OCI-LY3 (cell line): ENCODE results near the gene SERPINE2.

Source experiments
- H2AFZ ChIP-seq: fragments of 200-600, 300-600 bp; shearing (Covaris generic); 2 replicates; pipeline ENCODE4 v1.6.0; 2014; ENCODE audit warnings: antibody characterized with exemption, low read depth, low read length
- H3K27ac ChIP-seq: fragments of 200-600, 300-600 bp; sonication (generic); 2 replicates; pipeline ENCODE4 v1.5.1; 2014; ENCODE audit warnings: mild to moderate bottlenecking, low read length, moderate library complexity, mixed read lengths
- H3K27me3 ChIP-seq: fragments of 200-600, 300-600 bp; sonication (generic); 2 replicates; pipeline ENCODE4 v1.6.1; 2014; ENCODE audit warnings: low read depth, low read length, mixed read lengths
- H3K36me3 ChIP-seq: fragments of 200-600, 300-600 bp; sonication (generic); replicated peaks from 2 replicates; pipeline ENCODE3; 2014; ENCODE audit warnings: low read depth, low read length, mixed read lengths
- H3K4me1 ChIP-seq: fragments of 300-600, 200-600 bp; sonication (generic); 2 replicates; pipeline ENCODE4 v1.6.1; 2014; ENCODE audit warnings: low read length, mixed read lengths
- H3K4me2 ChIP-seq: fragments of 200-600, 300-600 bp; sonication (generic); 2 replicates; pipeline ENCODE4 v1.6.1; 2014; ENCODE audit warnings: low read length, mixed read lengths
- H3K4me3 ChIP-seq: fragments of 300-600, 200-600 bp; sonication (generic); 2 replicates; pipeline ENCODE4 v1.5.1; 2014; ENCODE audit warnings: antibody characterized with exemption, mild to moderate bottlenecking, low read length, moderate library complexity
- H3K79me2 ChIP-seq: fragments of 300-600, 200-600 bp; shearing (Covaris generic); 2 replicates; pipeline ENCODE4 v1.6.1; 2014; ENCODE audit warnings: mild to moderate bottlenecking, low read length, mixed read lengths
- H3K9ac ChIP-seq: fragments of 300-600, 200-600 bp; shearing (Covaris generic); 2 replicates; pipeline ENCODE4 v1.6.0; 2014; ENCODE audit warnings: mild to moderate bottlenecking, low read length, moderate library complexity
- H3K9me3 ChIP-seq: fragments of 200-600, 300-600 bp; shearing (Covaris generic); 2 replicates; pipeline ENCODE4 v1.6.1; 2014; ENCODE audit warnings: low read length, mixed read lengths; ENCODE audit not compliant: insufficient read depth
- H4K20me1 ChIP-seq: fragments of 200-600, 300-600 bp; sonication (generic); 2 replicates; pipeline ENCODE4 v1.6.1; 2016; ENCODE audit warnings: low read length, mixed read lengths; ENCODE audit not compliant: insufficient read depth
- CTCF ChIP-seq: fragments of 200-600, 300-600 bp; sonication (generic); IDR thresholded peaks from 2 replicates; pipeline ENCODE4 v1.5.1; 2014; ENCODE audit warnings: antibody characterized with exemption, low read length, low read depth
- EZH2phosphoT487 ChIP-seq: fragments of 200-600 bp; shearing (Covaris generic); IDR thresholded peaks from 2 replicates; pipeline ENCODE4 v1.6.1; 2018; ENCODE audit warnings: antibody characterized with exemption, mixed run types, low read depth

SERPINE2 gene

DNA sequence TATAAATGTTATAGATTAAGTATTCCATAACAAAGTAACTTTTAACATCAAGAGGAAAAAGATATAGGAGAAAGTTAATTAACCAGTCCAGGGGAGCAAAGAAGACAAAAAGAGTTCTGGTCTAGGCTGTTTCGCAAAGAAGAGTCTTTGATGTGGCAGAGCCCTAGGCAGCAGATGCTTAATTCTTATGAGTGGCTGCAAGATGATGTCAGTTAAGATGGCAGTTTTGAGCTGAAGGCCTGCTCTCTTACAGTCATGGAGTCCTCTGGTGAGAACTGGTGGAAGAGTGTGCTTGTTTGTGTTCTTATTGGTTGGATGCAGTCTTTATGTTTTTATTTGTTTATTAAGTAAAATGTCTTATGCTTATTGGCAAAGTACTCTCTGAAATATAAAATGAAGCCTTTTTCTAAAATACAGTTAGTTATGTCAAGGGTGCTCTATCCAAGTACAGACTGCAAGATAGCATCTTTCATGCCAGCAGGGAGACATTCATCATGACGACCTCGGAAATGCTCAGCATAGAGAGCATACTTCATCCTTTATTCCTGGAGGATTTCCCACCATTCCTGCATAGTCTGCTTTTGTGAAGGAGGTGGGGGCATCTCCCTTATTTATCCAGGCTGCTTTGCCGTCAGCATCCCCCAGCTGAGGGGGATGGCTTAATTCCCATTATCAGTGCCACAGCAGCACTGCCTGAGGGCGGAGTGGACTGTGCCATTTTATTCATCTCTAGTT lies 38.9 kb upstream of the SERPINE2 start:
- no peak for TF ChIP-seq CTCF
- TF ChIP-seq EZH2phosphoT487 = no peak

GRCh38 chr2:224075588-224075987 lies 36.5 kb upstream of the SERPINE2 start:
- Histone ChIP-seq H2AFZ (no peak overlapping the region), H3K9me3 (no peaks in the 10 kb centered on the region), H3K4me1 (no peaks in the 10 kb centered on the region), H3K27me3 (no peaks in the 10 kb centered on the region), H3K27ac (no peak overlapping the region), H3K36me3 (no peaks in the 10 kb centered on the region), H3K79me2 (no peaks in the 10 kb centered on the region), H3K4me2 (no peak overlapping the region), H3K9ac (no peak overlapping the region), H4K20me1 (no peaks in the 10 kb centered on the region), H3K4me3 (no peak overlapping the region)
- TF ChIP-seq CTCF = no peak

More for the DNA sequence above, 38.9 kb upstream of the SERPINE2 start:
- Histone ChIP-seq H3K4me1 (no peaks in the 10 kb centered on the region), H3K79me2 (no peaks in the 10 kb centered on the region), H3K9ac (no peak overlapping the region), H3K36me3 (no peaks in the 10 kb centered on the region), H2AFZ (no peak overlapping the region), H4K20me1 (no peaks in the 10 kb centered on the region), H3K9me3 (no peaks in the 10 kb centered on the region), H3K27me3 (no peaks in the 10 kb centered on the region), H3K27ac (no peak overlapping the region), H3K4me2 (no peak overlapping the region), H3K4me3 (no peak overlapping the region)

DNA sequence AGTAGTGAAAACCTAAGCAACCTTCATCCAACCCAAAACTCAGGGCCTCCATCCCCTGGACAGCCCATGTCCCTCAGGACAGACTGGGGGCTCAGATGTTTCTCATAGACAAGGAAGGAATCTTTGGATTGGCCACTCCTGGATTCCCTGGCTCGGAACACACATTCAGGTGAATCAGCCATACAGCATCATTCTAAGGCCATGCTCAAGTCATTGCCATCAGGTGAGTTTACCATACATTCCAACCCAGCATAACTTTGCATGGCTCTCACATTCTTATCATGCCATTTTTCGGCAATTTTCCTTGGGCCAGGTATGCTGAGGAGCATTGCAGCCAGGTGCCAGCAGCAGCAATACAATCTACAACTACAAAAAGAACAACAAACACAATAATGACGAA lies 34.6 kb upstream of the SERPINE2 start:
- H3K4me3 ChIP-seq = no peak overlapping the region
- H3K79me2 ChIP-seq = no peaks in the 10 kb centered on the region
- H3K9ac ChIP-seq = no peak overlapping the region
- H3K27ac ChIP-seq = no peak overlapping the region
- no peak overlapping the region for H3K4me2 ChIP-seq
- H3K9me3 ChIP-seq = no peaks in the 10 kb centered on the region
- TF ChIP-seq EZH2phosphoT487 = no peak
- TF ChIP-seq CTCF = no peak
- H3K4me1 ChIP-seq = no peaks in the 10 kb centered on the region
- no peak overlapping the region for H2AFZ ChIP-seq
- H4K20me1 ChIP-seq = no peaks in the 10 kb centered on the region
- no peaks in the 10 kb centered on the region for H3K36me3 ChIP-seq
- no peaks in the 10 kb centered on the region for H3K27me3 ChIP-seq

- Histone ChIP-seq H3K9me3 (no peaks in the 10 kb centered on the region), H3K4me3 (no peak overlapping the region), H2AFZ (no peak overlapping the region), H3K4me2 (no peak overlapping the region), H3K27me3 (no peaks in the 10 kb centered on the region), H3K36me3 (no peaks in the 10 kb centered on the region), H3K4me1 (no peaks in the 10 kb centered on the region), H3K27ac (no peak overlapping the region), H4K20me1 (no peaks in the 10 kb centered on the region), H3K79me2 (no peaks in the 10 kb centered on the region), H3K9ac (no peak overlapping the region)
- no peak for TF ChIP-seq CTCF
Observed at GRCh38 chr2:224072541-224073188, 33.6 kb upstream of the SERPINE2 start.
